ENCODE measurements around the gene SOAT2.

SOAT2 gene

GRCh38 chr12:53105712-53106439 lies 2.6 kb downstream of the SOAT2 start:
- TF ChIP-seq SIN3A (IDR thresholded peaks at IDR 0.05; ENCODE audit: borderline replicate concordance, insufficient read depth, low read length) = no peak
- no peak for TF ChIP-seq FOXP2 (optimal IDR thresholded peaks at IDR 0.05; ENCODE audit: borderline replicate concordance, extremely low read depth, extremely low read length, insufficient read depth)
- TF ChIP-seq POLR2AphosphoS5 (IDR thresholded peaks at IDR 0.05; ENCODE audit: low read depth, low read length) = no peak
- TF ChIP-seq TAF1 (IDR thresholded peaks at IDR 0.05; ENCODE audit: borderline replicate concordance, insufficient read depth, low read length) = no peak
- TF ChIP-seq REST (IDR thresholded peaks at IDR 0.05; ENCODE audit: insufficient read depth in 1 of 2, low read depth in 2 of 2, low read length in 2 of 2) = no peak

GRCh38 chr12:53107122-53107521 lies 3.8 kb downstream of the SOAT2 start:
- TF ChIP-seq SIN3A (IDR thresholded peaks at IDR 0.05; ENCODE audit: borderline replicate concordance, insufficient read depth, low read length) (no peak), REST (IDR thresholded peaks at IDR 0.05; ENCODE audit: insufficient read depth in 1 of 2, low read depth in 2 of 2, low read length in 2 of 2) (no peak), TAF1 (IDR thresholded peaks at IDR 0.05; ENCODE audit: borderline replicate concordance, insufficient read depth, low read length) (no peak), POLR2AphosphoS5 (IDR thresholded peaks at IDR 0.05; ENCODE audit: low read depth, low read length) (no peak), FOXP2 (optimal IDR thresholded peaks at IDR 0.05; ENCODE audit: borderline replicate concordance, extremely low read depth, extremely low read length, insufficient read depth) (no peak)

- TF ChIP-seq SIN3A (IDR thresholded peaks at IDR 0.05; ENCODE audit: borderline replicate concordance, insufficient read depth, low read length) = no peak
- no peak for TF ChIP-seq REST (IDR thresholded peaks at IDR 0.05; ENCODE audit: insufficient read depth in 1 of 2, low read depth in 2 of 2, low read length in 2 of 2)
- TF ChIP-seq TAF1 (IDR thresholded peaks at IDR 0.05; ENCODE audit: borderline replicate concordance, insufficient read depth, low read length) = no peak
- TF ChIP-seq POLR2AphosphoS5 (IDR thresholded peaks at IDR 0.05; ENCODE audit: low read depth, low read length) = no peak
- no peak for TF ChIP-seq FOXP2 (optimal IDR thresholded peaks at IDR 0.05; ENCODE audit: borderline replicate concordance, extremely low read depth, extremely low read length, insufficient read depth)
Observed at GRCh38 chr12:53113136-53113705, 9.9 kb downstream of the SOAT2 start.

- TF ChIP-seq SIN3A (IDR thresholded peaks at IDR 0.05; ENCODE audit: borderline replicate concordance, insufficient read depth, low read length) (no peak), FOXP2 (optimal IDR thresholded peaks at IDR 0.05; ENCODE audit: borderline replicate concordance, extremely low read depth, extremely low read length, insufficient read depth) (no peak)
Observed at GRCh38 chr12:53113951-53114350, 10.7 kb downstream of the SOAT2 start.

- no peak for TF ChIP-seq SIN3A (IDR thresholded peaks at IDR 0.05; ENCODE audit: borderline replicate concordance, insufficient read depth, low read length)
Observed at GRCh38 chr12:53115112-53115890, 12.0 kb downstream of the SOAT2 start.
